Pulmonary artery endothelial cell (primary cell): ENCODE results near the gene CRKL. TPM values are rescaled to one million over a fixed set of nuclear protein-coding genes. Genes with fewer than 3 reads are reported as not detected.
"Not testable (repeated sequence)": the region's sequence is repeated elsewhere in the genome, so short reads cannot be mapped to it uniquely, and the experiment has no call there.

ENCODE experiments used
- DNase-seq: peaks from one replicate; pipeline ENCODE4 v3.0.0-alpha.2; 2011; ENCODE audit warnings: low read depth, low spot score
- total RNA-seq: library from RNA; depleted of rRNA; stranded (reverse); fragments of >200 nt; gene quantifications from 2 replicates; pipeline ENCODE4 v1.2.3, GENCODE V29; 2014

Gene CRKL
- total RNA-seq, 1 donor from 2014 or later = 45.7 TPM

DNA sequence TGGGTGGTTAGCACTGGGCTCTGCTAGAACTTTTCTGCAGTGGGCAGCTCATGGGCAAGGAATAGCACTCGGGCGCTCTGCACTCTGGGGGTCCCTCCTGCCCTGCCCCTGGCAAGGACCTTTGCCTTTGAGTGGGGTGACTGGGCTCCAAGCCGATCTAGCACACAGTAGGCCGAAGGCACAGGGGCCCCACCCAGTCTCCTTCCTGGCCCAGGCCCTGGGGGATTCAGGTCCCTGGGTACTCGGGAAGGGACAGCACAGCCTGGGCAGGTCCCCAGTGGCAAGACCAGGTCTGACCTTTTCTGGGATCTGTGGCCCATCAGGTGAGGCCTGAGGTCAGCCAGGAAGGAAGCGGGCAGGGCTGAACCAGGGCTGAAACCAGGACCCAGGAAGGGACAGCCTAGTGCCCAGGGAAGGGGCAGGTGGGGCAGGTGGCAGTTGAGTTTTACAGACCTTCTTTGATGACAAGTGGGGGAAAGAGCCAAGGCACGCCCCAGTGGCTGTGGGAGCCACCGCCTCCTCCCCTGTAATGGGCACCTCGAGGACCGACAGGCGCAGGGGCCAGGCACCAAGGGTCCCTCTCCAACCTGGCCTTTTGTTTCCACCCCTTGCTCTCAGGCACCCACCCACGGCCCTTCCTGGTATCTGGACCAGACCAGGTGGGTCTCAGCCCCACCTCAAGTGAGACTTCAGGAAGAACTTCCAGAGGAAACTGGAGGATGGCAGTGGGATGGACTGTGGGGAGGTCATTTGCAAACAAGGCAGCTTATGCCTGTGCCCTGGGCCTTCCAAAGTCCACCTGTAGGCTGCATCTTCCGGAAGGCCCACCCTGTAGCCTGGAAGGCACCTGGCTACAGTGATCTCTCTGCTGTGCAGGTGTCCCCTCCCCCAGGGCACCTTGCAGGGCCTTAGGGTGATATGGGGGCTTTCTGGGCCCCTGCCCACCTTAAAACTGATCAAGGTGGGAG is 49.0 kb downstream of the CRKL start:
- DNase-seq = no peak

DNA sequence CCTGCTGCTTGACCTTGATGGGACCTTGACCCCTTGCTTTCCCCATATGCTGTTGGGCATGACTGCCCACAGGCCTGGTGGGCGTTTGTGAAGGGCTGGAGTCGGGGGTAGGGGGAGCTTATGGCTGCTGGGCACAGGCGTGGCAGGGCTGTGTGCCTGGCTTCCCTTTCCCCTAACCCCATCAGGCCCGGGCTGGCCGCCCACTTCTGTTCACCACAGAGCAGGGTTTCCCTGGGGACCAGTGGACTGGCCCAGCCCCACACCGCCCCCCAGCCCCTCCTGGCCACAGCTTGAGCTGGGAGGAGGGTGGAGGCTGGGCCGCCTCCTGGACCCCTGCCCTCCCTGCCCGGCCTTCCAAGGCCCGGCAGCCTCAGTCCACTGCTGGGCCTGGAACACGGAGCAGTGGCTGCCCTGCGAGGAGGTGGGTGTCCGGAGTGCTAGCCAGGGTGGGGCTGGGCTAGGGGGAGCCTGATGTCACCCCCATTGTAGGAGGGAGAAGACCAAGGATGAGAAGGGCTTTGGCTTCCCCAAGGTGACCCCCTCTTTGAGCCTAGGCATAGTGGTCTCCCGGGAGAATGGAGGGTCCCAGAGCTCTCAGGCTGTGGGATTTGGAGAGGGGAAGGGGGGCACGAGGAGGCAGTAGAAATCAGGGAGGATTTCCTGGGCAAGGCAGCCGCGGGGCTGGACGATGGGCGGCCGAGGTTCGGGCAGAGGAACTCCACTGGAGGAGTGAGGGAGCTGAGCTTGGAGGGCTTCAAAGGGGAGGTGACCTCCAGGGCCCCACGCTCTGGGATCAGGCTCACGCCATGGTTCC is 49.9 kb downstream of the CRKL start, which contains the start of gene AIFM3:
Gene AIFM3 (plus strand): TSS at position 373 of the 814 bp plus-strand sequence. CDS start 690 bp downstream, outside the sequence.
- no peak for DNase-seq

DNA sequence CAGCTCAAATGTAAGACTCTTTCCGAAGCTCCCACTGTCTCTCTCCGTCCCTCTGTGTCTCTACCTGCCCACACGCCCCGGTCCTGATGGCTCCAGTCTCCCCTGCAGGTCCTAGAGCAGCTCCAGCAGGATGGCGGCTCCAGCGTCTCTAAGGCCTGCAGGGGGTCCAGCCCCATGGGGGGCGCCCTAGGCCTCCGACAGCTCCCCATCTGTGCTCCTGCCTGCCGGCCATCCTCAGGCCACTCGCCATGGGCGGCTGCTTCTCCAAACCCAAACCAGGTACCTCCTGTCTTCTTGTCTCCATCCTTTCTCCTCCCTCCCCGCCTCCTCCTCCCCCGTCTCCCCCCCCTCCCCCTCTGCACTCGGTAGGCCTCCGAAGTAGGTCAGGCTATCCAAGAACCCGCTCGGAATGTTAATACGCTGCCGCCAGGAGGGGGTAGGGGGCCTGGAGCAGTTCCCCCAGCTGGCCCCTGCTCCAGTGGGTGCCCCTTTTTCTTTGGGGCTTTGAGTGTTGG is 50.5 kb downstream of the CRKL start:
- DNase-seq = no peak

DNA sequence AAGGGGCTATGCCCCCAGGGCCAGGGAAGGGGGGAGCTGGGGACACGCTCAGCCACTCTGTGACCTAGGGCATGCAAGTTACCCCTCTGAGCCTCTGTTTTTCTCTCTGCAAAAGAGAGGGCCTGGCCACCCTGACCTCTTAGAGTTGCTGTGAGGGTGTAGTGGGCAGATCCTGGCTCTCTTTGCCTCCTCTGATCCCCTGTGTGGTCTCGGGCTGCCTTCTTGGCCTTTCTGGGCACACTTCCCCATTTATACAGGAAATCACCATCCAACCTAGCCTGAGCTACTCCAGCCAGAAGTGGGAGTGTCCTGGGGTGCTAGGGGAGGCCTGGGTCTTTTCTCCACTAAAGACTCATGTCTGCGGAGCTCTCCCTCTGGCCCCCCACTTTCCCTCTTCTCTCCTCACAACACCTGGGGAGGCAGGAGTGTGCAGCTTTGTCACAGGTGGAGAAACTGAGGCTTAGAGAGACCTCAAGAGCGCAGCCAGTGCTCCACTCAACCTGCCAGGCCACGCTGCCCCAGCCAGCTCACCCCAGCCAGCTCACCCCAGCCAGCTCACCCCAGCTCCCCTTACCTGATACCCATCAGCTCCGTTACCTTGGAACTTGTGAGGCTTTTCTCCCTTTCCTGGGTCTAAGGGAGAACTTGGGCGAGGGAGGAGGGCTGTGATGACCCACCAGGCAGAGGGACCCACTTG is 51.2 kb downstream of the CRKL start:
- DNase-seq = no peak

DNA sequence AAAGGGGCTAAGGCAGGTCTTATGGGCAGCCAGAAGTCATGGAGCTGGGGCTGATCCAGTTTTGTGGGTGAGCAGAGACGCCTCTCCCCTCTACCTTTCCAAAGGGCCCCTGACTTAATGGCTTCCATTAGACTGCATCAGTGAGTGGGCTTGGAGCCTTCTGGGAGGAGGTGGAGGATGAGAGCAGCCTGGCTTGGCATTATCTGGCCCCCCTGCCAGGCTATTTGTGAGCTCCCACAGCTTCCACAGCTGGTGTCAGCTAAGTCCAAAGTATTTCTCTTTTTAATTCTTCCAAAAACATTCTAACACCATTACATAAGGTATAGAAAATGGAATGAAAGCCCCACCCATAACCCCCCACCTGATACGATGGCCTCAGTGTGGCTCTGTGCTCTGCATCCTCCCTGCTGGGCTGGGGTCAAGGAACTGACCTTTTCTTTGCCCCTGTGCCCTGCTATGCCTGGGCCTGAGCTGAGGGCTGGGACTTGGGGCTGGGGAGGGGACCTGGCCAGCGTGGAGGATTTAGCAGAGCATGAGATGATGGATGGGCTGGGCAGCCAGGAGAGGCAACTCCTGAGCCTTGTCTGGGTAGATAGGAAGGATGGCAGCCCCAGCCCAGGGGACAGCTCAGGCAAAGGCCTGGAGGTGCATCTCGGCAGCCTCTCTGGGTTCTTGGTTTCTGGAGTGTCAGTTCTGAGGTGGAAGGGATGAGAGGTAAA is 53.9 kb downstream of the CRKL start:
- DNase-seq = no peak

DNA sequence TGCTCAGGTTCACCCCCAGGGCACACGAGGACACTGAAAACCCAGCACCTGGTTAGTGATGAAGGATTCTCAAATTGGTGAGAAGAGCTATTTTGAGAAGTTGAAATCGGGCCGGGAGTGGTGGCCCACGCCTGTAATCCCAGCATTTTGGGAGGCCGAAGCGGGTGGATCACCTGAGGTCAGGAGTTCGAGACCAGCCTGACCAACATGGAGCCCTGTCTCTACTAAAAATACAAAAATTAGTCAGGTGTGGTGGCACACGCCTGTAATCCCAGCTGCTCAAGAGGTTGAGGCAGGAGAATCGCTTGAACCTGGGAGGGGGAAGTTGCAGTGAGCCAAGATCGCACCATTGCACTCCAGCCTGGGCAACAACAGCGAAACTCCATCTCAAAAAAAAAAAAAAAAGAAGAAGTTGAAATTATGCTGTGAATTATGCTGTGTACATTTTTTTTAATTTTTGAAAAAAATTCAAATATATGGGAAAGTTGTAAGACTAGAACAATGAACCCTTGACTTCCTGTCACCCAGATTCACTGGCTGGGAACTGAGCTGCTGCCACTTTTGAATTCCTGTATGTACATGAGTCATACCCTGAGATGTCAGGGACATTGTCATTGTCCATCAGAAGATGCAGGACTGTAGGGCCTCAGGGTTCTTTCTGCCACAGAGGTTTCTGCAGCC is 54.9 kb downstream of the CRKL start:
- not testable (repeated sequence) for DNase-seq

DNA sequence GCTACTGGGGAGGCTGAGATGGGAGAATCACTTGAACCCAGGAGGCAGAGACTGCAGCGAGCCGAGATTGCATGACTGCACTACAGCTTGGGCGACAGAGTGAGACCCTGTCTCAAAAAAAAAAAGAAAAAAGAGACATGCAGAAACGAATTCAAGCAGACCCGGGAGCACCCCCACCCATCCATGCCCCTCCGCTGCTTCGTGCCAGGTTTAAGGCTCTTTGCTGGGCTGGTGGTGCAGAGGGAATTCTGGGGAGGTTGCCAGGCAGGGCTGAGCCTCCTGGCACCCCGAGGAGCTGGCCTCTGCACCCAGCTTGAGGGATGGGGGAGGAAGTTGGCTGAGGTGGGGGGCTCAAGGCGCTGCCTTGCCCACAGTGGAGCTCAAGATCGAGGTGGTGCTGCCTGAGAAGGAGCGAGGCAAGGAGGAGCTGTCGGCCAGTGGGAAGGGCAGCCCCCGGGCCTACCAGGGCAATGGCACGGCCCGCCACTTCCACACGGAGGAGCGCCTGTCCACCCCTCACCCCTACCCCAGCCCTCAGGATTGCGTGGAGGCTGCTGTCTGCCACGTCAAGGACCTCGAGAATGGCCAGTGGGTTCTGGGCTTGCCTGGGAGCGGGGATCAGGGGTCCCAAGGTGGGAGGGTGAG is 55.8 kb downstream of the CRKL start:
- no peak for DNase-seq

DNA sequence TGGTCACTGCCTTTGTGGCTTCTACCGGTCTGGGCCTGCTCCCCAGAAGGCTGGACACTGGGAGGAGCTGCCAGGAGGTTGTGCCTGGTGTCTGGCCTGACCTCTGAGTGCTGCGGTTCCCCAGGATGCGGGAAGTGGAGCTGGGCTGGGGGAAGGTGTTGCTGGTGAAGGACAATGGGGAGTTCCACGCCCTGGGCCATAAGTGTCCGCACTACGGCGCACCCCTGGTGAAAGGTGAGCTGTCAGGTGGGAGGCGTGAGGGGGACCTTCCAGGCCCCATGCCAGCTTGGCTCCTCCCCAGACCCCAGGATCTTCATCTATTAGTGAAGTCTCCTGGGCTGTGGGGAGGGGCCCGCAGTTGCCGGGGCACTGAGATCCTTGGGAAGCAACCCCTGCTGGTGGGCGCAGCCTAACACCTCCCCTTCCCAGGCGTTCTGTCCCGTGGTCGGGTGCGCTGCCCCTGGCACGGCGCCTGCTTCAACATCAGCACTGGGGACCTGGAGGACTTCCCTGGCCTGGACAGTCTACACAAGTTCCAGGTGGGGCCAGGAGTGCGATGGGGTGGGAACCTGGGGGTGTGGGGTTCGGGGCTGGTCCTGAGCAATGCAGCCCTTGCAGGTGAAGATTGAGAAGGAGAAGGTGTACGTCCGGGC is 56.6 kb downstream of the CRKL start:
- DNase-seq = no peak

DNA sequence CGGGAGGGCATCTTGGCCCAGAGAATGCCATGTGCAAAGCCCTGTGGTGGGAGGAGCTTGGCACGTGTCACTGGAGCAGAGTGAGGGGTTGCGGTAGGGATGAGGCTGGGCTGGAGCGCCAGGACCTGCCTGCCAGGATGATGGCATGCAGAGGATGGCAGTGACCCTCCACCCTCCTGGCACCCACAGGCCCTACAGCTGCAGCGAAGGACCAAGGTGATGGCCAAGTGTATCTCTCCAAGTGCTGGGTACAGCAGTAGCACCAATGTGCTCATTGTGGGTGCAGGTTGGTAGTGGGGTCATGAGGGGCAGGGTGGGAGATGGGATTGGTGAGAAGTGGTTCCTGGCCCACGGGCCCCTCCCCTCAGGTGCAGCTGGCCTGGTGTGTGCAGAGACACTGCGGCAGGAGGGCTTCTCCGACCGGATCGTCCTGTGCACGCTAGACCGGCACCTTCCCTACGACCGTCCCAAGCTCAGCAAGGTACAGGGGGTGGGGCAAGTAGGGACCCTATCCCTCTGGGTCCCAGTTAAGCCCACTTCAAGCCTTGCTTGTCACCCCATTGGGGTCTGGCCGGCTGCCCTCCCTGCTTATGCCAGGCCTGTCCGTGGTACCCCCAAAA is 57.2 kb downstream of the CRKL start:
- DNase-seq = no peak

DNA sequence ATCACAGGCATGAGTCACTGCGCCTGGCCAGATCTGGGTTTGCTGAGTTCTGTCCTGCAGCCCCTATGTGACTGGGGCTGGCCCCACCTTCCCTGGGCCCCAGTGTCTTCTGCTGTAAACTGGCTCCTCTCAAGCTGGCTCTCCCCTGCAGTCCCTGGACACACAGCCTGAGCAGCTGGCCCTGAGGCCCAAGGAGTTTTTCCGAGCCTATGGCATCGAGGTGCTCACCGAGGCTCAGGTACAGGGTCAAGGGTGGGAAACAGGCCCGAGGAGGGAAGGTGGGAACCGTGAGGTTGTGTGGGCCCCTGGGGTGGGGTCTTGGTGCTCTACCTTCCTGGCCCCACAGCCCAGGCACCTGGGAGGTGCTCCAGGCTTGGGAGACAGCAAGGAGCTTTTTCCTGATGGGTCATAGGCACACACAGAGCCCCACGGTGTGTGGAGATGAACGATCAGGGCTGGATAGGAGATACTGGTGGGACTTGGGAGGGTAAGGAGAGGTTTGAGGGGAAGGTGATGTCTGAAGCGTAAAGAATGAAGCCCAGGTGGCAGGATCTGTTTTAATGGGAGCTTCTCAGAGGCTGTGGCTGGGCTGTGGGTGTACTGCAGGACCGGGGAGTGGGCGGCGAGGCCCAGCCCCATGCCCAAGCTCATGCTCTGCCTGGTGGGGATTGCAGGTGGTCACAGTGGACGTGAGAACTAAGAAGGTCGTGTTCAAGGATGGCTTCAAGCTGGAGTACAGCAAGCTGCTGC is 58.5 kb downstream of the CRKL start:
- DNase-seq = no peak

DNA sequence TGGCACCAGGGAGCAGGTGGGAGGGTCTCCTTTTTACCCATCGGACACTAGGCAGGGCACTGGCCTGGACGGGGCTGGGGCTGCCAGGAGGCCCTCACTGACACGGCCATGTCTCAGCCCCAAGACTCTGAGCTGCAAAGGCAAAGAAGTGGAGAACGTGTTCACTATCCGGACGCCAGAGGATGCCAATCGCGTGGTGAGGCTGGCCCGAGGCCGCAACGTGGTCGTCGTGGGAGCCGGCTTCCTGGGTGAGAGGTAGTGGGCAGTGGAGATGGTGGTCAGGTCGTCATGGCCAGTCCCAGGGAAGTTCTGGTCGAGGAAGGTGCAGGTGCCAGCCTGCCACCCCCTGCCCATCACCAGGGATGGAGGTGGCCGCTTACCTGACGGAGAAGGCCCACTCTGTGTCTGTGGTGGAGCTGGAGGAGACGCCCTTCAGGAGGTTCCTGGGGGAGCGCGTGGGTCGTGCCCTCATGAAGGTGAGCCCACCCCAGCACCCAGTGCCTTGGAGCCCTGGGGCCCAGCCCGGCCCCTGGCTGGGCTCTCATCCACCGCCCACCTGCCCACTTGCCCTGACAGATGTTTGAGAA is 59.2 kb downstream of the CRKL start:
- no peak for DNase-seq

DNA sequence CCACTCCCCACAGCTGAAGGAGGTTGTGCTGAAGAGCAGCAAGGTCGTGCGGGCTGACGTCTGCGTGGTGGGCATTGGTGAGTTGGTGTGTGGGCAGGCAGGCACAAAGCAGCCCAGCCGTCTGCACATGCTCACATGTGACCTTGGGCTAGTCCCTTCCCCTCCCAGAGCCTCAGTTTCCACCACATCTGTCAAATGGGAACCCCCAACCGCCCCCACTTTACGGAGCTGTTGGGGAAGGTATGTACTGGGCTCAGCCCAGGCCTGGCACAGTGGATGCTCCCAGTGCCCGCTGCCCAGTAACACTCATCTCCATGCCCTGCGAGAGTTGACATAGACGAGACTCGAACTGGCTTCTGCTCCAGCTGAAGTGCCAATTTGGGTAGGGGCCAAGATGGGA is 59.8 kb downstream of the CRKL start:
- DNase-seq = no peak

DNA sequence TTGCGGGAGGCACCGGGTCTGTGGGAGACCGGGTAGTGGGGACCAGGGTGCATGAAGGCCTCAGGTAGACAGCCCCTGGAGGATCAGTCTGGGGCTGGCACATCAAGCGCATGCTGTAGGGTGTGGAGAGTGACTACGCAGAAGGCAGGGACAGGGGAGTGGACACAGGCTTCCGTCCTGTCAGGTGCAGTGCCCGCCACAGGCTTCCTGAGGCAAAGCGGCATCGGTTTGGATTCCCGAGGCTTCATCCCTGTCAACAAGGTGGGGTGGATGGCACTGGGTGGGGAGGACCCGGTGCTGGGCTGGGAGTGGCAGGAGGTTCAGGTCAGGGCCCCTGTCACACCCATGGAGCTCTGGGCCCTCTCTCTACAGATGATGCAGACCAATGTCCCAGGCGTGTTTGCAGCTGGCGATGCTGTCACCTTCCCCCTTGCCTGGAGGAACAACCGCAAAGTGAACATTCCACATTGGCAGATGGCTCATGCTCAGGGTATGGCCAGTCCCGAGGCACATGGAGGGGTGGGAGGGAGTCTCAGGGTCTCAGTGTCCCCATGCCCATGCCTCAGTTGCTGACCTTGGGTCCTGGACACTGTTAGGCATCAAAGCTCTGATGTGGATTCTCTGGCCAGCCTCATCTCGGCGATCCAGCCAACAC is 60.4 kb downstream of the CRKL start:
- no peak for DNase-seq

DNA sequence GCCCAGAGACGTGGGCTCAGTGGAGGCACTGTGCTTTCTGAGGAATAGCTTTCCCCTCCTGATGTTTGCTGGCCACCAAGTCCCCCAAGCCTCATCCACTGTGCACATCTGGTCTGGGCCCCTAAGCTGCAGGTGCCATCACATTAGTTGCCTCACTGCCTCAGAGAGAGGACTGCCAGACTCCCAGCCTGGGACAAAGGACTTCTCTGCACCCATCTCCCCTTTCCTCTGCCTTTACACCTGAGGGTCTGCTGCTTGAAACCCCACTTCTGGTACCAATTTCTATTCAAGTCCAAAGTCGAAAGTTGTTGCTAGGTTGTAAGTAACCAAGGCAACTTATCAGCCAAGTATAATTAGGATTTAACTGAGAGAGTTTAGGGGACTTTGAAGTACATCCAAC is 61.2 kb downstream of the CRKL start:
- no peak for DNase-seq

DNA sequence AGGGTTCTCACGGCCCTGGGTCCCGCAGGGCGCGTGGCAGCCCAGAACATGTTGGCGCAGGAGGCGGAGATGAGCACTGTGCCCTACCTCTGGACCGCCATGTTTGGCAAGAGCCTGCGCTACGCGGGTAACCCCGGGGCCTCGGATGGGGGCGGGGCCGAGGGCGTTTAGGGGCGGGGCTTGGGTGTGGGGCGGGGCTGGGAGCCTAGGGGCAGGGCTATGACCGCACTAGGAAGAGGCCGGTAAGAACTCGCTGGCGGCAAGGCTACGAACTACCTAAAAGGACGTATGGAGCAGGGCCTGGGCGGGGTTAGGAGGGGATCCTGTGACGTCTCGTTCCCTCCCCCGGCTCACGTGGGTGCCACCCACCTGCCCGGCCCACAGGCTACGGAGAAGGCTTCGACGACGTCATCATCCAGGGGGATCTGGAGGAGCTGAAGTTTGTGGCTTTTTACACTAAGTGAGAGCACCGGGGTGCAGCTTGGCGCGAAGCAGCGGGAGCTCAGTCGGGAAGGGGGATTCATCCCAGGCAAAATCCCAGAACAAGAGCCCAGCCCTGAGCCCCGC is 62.1 kb downstream of the CRKL start:
- peak; percentile 29 for DNase-seq

DNA sequence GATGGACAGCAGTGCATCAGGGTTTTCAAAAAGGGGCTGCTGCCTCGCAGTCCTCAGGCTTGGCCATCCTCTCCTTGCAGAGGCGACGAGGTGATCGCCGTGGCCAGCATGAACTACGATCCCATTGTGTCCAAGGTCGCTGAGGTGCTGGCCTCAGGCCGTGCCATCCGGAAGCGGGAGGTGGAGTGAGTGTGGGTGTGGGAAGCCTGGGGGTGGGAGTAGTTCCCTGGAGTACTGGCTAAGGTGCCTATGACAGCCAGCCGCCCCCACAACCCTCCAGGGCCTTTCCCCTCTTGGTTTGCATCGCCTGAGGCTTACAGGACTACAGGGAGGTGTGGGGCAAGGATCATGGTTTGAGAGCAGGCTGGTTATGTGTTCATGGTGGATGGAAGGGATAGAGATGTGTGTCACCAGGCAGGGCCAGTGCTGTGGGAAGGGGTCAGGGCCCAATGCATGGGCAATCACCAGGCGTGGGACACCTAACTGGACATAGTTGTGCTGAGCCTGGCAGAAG is 62.8 kb downstream of the CRKL start:
- DNase-seq = no peak

DNA sequence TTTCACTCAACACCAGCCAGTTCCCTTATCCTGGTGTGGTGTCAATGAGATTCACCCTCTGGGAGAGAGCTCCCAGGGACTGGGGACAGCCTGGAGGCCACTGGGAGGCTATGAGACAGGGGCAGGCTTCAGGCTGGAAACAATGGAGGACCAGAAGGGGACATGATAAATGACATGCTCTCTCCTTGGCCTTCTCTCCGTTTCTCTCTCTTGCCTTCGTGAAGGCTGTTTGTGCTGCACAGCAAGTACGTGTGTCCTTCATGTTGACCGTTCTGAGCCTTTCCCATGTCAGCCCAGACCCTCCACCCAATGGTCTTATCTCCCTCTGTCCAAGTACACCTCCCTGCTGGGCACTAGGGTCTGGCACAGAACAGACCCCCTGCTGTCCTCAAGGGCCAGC is 63.3 kb downstream of the CRKL start:
- no peak for DNase-seq
